Measurements from ENCODE around the gene ICAM2. TPM values are rescaled to one million over a fixed set of nuclear protein-coding genes. Genes with fewer than 3 reads are reported as not detected.

ICAM2 gene
- not detected in 2 replicates for total RNA-seq (2014; rRNA removed; shearing (Covaris generic))

DNA sequence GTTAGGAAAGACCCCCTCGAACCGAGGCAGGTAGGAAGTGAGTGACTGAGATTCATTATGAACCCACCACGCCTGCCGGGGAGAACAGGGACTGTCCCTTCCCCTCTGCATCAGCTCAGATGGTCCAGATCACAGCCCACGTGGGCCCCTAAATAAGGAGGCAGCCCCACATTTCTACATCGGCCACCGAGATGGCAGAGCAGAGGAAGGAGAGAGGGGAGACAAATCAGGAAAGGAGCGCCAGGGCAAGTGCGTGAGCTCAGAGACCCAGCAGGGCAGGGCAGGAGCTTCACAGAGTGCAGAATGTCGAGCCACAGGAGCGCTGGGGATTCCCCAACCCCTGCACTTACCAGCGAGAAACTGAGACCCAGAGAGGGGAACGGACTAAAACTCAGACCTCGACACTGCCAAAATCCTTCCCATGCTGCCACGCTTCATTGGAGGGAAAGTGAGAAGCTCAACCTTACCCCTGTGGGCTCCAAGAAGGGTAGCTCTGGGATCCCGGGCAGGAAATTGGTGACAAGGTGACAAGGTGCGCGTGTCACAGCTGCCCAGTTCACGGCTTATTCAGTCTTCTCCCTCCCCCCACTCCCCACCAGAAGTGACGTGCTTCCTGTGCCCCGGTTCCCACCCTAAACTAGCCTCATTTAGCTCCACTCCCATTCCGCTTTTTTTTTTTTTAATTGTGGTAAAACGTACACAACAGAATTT is at the start of gene ICAM2:
Gene ICAM2 (minus strand): TSS at position 578 of the 711 bp plus-strand sequence. CDS start 13,942 bp downstream, outside the sequence.
- in situ Hi-C loops (cut with HindIII; ENCODE audit: low sequenced_read_pairs): no loop called here
- no peak for DNase-seq (ENCODE audit: low spot score)

DNA sequence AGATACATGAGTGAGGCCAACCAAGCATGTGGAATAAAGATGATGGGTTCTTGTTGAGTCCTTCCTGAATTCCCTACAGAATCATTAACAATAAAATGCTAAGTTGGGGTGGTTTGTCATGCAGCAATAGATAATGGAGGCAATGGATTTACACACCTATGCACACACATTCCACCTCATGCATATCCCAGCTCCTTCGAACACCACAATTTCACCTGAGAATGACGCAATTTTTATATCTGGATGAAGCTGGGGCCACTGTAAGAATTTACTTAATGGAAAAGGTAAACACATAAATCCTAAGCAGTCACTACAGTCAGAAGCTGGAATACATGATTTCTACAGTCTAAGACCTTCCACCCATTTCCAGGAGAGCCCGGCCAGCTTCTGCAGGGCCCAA is 49.8 kb upstream of the ICAM2 start:
- DNase-seq (ENCODE audit: low spot score): no peak
- in situ Hi-C loops (cut with HindIII; ENCODE audit: low sequenced_read_pairs): no loop called here

GRCh38 chr17:64069143-64069542 is 48.7 kb upstream of the ICAM2 start:
- in situ Hi-C loops (cut with HindIII; ENCODE audit: low sequenced_read_pairs): no loop called here
- no peak for DNase-seq (ENCODE audit: low spot score)

DNA sequence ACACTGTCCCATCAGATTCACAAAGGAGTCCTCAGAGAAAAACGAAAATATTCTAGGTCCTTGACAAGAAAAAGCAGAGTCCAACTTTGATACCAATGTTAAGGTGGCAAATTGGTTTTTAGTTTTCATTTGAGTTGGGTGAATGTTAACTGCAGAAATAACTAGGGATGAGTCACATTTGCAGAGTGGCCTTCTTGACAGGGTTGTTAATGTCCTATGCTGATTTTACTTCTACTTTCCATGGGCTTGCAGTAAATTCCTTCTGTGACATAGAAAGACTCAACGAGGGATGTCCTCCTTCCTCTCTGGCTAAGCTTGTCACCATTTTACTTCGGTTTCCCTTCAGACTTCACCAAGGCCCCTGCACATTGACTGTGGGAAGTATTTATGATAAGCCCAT is 47.2 kb upstream of the ICAM2 start:
- no peak for DNase-seq (ENCODE audit: low spot score)
- in situ Hi-C loops (cut with HindIII; ENCODE audit: low sequenced_read_pairs): no loop called here

DNA sequence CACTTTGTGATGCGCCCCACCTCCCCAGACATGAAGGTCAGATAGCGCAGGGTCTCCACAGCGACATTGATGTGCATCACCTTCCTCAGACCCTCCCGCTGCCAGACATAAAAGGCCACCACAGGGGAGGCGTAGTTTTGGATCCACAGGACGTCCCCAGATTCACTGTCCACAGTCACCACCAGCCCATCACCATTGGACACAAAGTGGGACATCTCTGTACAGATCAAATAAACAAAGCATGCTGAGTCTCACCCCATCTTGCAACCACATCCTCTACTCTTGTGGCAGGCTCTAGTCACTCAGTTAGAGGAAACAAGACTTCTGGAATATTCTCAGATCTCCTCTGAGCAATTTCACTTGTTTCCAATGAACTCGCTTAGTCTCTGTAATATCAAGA is 46.3 kb upstream of the ICAM2 start:
- in situ Hi-C loops (cut with HindIII; ENCODE audit: low sequenced_read_pairs): no loop called here

DNA sequence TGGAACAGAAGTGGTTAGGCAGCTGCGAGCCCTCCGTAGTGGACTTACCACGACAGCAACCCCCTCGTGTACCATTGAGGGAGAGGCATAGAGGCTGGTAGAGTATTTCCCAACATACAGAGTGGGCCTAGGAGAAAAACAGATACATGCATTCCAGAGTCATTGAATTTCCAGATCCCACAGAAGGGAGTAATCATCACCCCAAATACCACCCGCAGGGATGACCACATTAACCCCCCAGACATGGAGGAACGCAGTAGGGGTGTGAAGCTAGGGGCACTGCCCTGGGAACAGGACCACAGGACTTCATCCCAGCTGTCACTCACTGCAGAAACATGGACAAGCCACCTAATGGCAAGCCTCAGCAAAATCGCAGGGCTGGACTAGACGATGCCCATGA is 44.7 kb upstream of the ICAM2 start:
- DNase-seq (ENCODE audit: low spot score): no peak
- in situ Hi-C loops (cut with HindIII; ENCODE audit: low sequenced_read_pairs): no loop called here

More for the DNA sequence above, 46.3 kb upstream of the ICAM2 start:
- DNase-seq (ENCODE audit: low spot score): no peak

DNA sequence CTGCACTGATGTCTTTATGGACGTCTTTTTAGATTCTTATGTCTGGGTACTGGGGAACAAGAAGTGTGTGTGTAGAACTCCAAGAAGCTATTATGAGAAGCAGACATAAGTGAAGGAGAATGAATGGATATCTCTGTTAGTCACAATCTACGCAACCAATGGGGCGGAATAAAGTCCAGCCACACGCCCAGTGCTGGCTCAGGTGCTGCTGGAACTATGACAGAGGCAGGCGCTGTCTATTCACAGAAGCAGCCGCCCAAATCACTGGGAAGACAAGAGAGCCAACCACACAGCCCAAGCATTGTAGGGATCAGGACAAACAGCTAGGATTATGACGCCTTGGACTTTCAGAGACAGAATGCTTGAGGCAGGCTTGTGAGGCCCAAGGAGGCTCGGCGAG is 43.9 kb upstream of the ICAM2 start:
- in situ Hi-C loops (cut with HindIII; ENCODE audit: low sequenced_read_pairs): no loop called here
- DNase-seq (ENCODE audit: low spot score): no peak

DNA sequence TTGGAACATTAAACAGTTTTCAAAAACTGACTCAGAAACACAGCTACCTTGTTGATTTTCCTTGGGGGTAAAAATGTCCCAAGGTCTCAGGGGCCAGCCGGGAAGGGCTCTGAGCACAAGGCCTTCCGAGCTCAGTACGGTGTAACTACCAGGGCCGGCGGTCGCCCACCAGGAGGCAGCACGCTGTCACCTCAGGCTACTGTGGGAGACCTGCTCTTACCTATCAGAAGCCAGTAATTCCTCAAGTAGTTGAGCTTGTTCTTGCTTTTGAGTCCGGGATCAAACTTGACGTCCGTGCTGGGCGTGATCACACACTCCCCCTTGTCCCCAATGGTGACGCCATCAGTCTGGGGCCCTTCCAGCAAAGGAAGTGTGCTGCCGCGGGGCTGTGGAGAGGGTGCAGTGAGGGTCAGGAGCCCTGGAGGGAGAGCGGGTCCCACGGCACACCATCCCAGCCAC is 43.4 kb upstream of the ICAM2 start:
- no peak for DNase-seq (ENCODE audit: low spot score)
- in situ Hi-C loops (cut with HindIII; ENCODE audit: low sequenced_read_pairs): no loop called here

- no peak for DNase-seq (ENCODE audit: low spot score)
- in situ Hi-C loops (cut with HindIII; ENCODE audit: low sequenced_read_pairs): no loop called here
Measured at GRCh38 chr17:64063088-64063487, 42.7 kb upstream of the ICAM2 start.

- in situ Hi-C loops (cut with HindIII; ENCODE audit: low sequenced_read_pairs): no loop called here
- no peak for DNase-seq (ENCODE audit: low spot score)
Measured at GRCh38 chr17:64061178-64061898, 40.9 kb upstream of the ICAM2 start.

- in situ Hi-C loops (cut with HindIII; ENCODE audit: low sequenced_read_pairs): no loop called here
- DNase-seq (ENCODE audit: low spot score): no peak
Measured at GRCh38 chr17:64060331-64060730, 39.9 kb upstream of the ICAM2 start.

GRCh38 chr17:64059756-64060155 is 39.3 kb upstream of the ICAM2 start:
- no peak for DNase-seq (ENCODE audit: low spot score)
- in situ Hi-C loops (cut with HindIII; ENCODE audit: low sequenced_read_pairs): no loop called here

- in situ Hi-C loops (cut with HindIII; ENCODE audit: low sequenced_read_pairs): no loop called here
- no peak for DNase-seq (ENCODE audit: low spot score)
Measured at GRCh38 chr17:64058621-64059020, 38.2 kb upstream of the ICAM2 start.

DNA sequence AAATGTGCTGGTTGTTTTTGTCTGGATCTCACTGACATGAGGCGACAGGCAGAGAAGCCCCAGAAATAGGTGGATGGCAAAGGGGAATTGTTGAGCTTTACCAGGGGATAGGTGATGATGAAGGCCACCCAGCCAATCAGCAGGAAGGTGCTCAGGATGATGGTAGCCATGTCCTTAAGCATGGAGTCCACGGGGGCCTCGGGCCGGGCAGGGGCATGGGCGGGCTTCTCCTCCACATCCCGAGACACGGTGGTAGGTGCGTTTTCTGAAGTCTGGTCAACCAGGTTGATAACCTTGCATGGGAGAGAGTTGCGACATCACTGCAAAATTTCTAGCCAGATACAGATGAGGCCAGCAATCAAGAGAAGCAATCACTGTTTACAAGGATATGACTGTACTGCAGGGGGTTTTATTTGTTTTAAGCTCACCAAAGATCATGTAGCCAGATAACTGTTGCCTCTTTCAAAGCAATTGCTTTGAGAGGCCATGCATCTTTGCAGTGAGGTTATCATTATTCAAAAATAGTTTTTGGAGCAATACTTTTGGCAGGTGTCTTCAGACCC is 37.3 kb upstream of the ICAM2 start:
- in situ Hi-C loops (cut with HindIII; ENCODE audit: low sequenced_read_pairs): no loop called here
- no peak for DNase-seq (ENCODE audit: low spot score)

DNA sequence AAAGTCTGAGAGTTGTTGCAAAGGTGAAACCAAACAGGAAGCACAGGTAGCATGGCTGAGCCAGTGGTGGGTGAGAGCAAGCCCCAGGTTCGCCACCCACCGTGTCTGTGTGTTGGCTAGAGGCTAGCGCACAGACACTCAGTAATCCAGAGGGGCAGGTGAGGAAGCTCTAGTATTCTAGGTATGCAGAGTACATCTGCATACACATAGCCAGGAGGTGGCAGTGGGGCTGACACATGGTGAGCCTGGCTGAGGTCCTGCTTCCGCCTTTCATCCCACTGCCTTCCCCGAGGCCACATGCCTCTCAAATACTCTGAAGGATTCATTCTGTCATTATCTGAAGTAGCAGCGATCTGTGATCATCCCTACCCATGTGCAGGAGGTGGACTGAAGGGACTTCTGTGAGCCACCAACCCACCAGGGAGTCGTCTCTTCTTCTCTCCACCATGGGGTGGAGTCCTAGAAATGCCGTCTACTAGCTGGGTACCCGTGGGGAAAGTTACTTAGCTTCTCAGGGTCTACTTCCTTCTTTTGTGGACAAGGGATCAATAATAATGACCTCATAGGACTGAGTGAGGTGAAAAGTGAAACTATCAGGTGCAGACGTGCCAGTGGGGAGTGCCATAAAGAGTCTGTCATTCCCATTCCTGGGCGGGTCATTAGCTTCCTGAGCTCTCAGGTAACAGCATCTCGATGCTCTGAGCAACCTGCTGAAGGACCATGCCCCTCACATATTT is 36.0 kb upstream of the ICAM2 start:
- in situ Hi-C loops (cut with HindIII; ENCODE audit: low sequenced_read_pairs): no loop called here
- no peak for DNase-seq (ENCODE audit: low spot score)

GRCh38 chr17:64055183-64056142 is 35.0 kb upstream of the ICAM2 start:
- in situ Hi-C loops (cut with HindIII; ENCODE audit: low sequenced_read_pairs): no loop called here
- no peak for DNase-seq (ENCODE audit: low spot score)

GRCh38 chr17:64054304-64054703 is 33.9 kb upstream of the ICAM2 start:
- in situ Hi-C loops (cut with HindIII; ENCODE audit: low sequenced_read_pairs): no loop called here
- no peak for DNase-seq (ENCODE audit: low spot score)

GRCh38 chr17:64053101-64053500 is 32.7 kb upstream of the ICAM2 start:
- no peak for DNase-seq (ENCODE audit: low spot score)

DNA sequence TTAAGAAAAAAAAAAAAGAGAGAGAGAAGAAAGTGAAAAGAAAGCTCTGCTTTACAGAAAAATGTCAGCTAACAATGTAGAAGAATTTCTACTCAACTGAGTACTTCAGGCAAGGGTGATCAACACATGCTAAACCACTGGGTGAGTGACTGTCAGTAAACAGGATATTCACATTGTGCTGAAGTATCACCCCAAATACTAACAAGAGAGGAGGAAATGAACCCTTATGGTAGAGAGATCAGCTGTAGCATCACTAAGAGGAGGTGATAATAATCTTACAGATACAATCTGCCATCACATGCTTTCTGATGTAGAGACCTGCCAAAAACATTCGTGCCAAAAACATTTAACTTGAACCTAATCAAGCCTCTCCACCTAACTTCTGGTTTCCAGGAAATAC is 30.7 kb upstream of the ICAM2 start:
- DNase-seq (ENCODE audit: low spot score): no peak
- in situ Hi-C loops (cut with HindIII; ENCODE audit: low sequenced_read_pairs): no loop called here

More at GRCh38 chr17:64053101-64053500, 32.7 kb upstream of the ICAM2 start:
- in situ Hi-C loops (cut with HindIII; ENCODE audit: low sequenced_read_pairs): no loop called here

Data from G401 (cell line).